ENCODE data around the gene SAMSN1.

- TF ChIP-seq CTCF (IDR thresholded peaks at IDR 0.05; ENCODE audit: poor library complexity): no peak
- TF ChIP-seq EZH2 (IDR thresholded peaks at IDR 0.05; ENCODE audit: borderline replicate concordance): no peak
- TF ChIP-seq EZH2phosphoT487 (IDR thresholded peaks at IDR 0.05; ENCODE audit: low read depth, severe bottlenecking, unreplicated experiment): no peak
Measured at GRCh38 chr21:14497825-14498224, 48.3 kb downstream of the SAMSN1 start.
